LNCaP clone FGC (cell line): ENCODE results near the gene PTPRN.
"Not testable (repeated sequence)": the region's sequence is repeated elsewhere in the genome, so short reads cannot be mapped to it uniquely, and the experiment has no call there.

Experiments
- DNase-seq: peaks from one replicate; pipeline ENCODE4 v3.0.0-alpha.2; 2011; ENCODE audit warnings: low read depth
- H3K4me3 ChIP-seq: 2 replicates; pipeline ENCODE4 v1.5.1; 2011; ENCODE audit warnings: mild to moderate bottlenecking, low read depth, low read length, control low read depth
- TF ChIP-seq, protein P1 (sequence below): IDR thresholded peaks from 2 replicates; pipeline ENCODE4 v1.5.1; 2012; ENCODE audit warnings: mild to moderate bottlenecking; ENCODE audit not compliant: control insufficient read depth, insufficient read depth; ENCODE audit errors: extremely low read depth

PTPRN gene

DNA sequence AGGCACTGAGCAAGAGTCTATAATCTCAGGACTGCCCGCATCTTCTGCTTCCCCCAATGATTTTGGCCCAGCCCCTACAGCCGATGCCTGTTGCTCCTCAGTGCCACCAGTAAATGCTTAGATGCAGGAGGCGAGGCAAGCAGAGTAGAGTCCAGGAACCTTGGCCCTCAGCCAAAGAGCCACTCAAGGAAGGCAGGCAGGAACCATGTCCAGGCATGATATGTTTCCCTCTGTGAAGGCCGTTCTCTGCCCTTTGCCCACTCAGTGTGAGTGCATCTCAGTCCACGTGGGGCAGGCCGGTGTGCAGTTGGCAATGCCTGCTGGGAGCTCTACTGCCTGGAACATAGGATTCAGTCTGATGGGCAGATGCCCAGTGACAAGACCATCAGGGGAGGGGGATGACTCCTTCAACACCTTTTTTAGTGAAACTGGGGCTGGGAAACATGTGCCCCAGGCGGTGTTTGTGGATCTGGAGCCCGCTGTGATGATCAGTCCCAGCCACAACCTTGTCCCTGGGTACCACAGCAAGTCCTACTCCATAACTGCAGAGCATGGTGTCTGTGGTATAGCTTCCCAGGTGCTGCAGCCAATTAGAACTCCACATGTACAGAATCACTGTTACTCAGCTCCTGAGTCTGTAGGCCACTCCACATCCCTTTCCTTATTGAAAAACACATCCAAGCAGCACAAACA, 39.7 kb downstream of the PTPRN start:
- TF ChIP-seq, protein P1, sequence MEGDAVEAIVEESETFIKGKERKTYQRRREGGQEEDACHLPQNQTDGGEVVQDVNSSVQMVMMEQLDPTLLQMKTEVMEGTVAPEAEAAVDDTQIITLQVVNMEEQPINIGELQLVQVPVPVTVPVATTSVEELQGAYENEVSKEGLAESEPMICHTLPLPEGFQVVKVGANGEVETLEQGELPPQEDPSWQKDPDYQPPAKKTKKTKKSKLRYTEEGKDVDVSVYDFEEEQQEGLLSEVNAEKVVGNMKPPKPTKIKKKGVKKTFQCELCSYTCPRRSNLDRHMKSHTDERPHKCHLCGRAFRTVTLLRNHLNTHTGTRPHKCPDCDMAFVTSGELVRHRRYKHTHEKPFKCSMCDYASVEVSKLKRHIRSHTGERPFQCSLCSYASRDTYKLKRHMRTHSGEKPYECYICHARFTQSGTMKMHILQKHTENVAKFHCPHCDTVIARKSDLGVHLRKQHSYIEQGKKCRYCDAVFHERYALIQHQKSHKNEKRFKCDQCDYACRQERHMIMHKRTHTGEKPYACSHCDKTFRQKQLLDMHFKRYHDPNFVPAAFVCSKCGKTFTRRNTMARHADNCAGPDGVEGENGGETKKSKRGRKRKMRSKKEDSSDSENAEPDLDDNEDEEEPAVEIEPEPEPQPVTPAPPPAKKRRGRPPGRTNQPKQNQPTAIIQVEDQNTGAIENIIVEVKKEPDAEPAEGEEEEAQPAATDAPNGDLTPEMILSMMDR, result no peak
- DNase-seq, result no peak
- no peak overlapping the region for H3K4me3 ChIP-seq

DNA sequence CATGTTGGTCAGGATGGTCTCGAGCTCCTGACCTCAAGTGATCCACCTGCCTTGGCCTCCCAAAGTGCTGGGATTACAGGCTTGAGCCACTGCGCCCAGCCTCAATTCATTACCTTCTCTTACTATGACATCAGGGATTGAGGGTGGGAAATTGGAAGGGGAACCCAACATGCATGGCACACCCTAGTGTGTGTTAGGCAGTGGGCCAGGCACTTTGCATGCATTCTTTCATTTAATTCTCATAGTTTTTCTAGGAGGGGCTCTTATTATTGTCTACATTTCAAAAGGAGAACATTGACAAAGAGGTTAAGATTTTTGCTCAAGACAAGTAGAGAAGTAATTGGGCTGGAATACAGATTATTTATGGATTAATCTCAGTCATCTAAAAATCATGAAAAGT, 40.9 kb downstream of the PTPRN start:
- no peak overlapping the region for H3K4me3 ChIP-seq
- DNase-seq, result no peak
- TF ChIP-seq, protein P1, result no peak

DNA sequence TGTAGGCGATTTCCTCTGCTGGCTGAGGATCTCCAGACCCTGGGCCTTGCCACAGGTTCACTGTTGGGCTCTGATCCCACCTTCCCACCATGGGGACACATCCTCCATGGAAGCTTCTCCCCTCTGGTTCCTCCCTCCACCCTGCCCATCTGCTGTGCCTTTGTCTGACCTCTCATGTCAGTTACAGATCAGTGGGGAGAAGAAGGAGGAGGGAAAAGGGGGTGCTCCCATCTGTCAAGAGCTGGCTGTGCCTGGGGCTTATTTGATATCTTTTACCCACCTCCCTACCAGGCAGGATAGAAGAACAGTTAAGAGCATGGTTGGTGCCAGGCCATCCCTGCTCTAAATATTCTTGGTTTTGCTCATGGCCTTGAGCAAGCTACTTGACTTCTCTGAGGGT, 42.3 kb downstream of the PTPRN start:
- no peak for DNase-seq
- TF ChIP-seq, protein P1, result no peak
- H3K4me3 ChIP-seq, result no peak overlapping the region

DNA sequence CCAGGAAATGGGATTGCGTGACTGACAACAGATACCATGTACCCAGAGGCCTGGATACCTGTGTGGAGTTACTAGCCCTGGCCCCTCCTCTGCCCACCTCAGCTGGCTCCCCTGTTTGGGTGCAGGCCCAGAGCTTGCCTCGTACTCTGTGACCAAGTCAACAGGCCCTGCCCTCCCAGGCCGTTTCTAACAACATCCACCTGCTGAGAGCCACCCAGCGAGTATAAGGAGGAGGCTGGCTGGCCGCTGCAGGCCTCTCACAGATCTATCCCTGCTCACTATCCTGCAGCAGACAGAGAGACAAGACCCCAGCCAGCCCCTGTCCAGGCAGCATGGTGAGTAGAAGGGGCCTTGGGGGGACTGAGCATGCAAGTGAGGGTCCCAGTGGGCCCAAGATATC, 43.0 kb downstream of the PTPRN start:
- DNase-seq, result no peak
- no peak overlapping the region for H3K4me3 ChIP-seq
- TF ChIP-seq, protein P1, result no peak

DNA sequence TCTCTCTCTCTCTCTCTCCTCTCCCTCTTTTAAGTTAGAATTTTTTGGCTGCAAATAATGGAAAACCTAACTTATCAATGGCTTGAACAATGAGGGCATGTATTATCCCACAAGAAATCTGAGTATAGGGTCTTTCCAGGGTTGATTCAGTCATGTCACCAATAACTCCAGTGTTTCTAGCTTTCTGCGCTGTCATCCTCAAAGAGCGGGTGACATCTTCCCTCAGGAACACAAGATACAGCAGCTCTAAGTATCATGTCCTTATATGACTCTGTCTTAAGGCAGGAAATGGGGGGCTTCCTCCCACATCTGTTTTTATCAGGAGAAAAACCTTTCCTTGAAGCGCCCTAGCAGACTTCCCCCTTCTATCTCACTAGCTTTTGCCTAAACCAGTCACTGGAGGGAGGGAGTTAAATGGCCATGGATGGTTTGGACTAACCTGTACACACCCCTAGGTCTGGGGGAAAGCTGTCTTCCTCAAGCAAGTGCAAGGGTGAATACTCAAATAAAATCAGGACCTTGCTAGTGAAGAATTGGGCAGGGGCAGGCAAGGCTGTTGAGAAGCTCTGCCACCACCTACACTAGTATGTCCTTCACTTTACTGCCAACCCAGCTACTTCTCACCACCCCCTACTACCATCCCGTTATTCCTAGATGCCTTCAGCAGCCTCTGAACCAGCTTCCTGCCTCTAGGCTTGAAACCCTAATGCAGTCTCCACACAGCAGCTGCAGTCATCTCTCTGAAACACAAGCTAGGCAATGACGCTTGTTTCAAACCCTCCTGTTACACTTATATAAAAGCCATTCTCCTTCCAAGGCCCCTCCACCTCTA, 48.0 kb downstream of the PTPRN start:
- no peak overlapping the region for H3K4me3 ChIP-seq
- DNase-seq, result no peak
- TF ChIP-seq, protein P1, result no peak

DNA sequence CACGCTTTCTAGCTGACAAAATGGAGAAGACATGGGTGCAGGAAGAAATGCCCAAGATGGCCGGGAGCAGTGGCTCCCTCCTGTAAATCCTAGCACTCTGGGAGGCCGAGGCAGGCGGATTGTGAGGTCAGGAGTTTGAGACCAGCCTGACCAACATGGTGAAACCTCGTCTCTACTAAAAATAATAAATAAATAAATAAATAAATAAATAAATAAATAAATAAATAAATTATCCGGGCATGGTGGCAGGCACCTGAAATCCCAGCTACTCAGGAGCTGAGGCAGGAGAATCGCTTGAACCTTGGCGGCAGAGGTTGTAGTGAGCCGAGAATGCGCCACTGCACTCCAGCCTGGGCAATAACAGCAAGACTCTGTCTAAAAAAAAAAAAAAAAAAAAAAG, 50.3 kb downstream of the PTPRN start:
- not testable (repeated sequence) for DNase-seq, H3K4me3 ChIP-seq

GRCh38 chr2:219254590-219255201, 54.5 kb downstream of the PTPRN start:
- H3K4me3 ChIP-seq, result peak overlapping the region; percentile 84
- TF ChIP-seq, protein P1, result no peak
- DNase-seq, result no peak
